NCI-H226 (cell line): ENCODE results near the gene ST7.
"Not testable (repeated sequence)": the region's sequence is repeated elsewhere in the genome, so short reads cannot be mapped to it uniquely, and the experiment has no call there.

Source experiments
- DNase-seq: peaks from one replicate; pipeline ENCODE4 v3.0.0-alpha.2; 2015

Gene ST7

DNA sequence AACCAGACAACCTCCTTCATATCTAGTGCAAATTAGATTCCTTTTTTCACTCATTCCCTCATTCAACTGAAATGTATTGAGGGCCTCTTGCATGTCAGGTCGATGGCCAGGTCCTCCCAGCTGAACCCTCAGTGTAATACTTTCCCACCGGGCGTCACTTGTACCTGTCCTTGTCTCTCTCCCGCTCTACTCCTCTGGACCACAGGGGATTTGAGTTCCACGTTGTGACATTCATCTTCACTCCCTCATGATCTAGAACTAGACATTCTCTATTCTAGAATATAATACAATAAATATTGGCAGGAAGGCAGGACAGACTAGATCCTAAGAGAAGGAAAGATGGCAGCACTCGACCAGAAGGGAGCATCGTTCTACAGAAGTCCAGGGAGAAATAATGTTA, 285.6 kb downstream of the ST7 start:
- DNase-seq, result no peak

DNA sequence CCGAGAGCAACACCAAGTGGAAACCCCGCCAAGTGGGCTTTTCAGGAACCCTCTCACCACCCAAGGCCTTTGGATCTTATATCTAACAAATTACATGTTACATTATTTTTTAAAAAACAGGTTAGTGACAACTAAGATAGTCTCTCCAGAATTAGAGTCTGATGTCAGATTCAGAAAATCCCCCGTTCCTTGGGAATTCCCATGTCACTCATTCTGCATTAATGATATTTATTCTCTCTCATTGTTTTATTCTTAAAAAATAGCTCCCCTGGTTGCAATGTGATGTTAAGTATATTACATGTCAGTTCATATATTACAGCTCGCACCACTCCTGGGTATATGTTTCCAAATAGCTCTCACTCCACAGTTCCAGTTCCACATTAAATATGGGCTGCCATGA, 287.8 kb downstream of the ST7 start:
- DNase-seq, result no peak

DNA sequence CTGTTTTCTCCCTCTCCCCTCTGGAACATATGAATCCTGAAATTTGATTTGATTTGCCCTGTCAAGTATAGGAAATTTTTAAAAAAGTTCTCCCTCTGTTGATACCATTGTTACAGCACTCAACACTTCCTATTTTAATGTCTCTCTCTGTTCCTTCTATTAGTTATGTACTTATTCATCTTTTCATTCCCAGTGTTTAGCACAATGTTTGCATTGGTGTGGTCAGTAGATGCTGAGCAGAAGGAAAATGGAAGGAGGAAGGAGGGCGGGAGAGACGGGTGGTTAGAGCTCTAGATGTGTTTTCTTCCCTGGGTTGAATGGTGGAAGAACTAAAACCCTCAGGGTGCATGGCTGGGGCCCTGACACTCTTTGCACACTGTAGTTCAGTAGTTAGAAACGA, 290.1 kb downstream of the ST7 start:
- no peak for DNase-seq

DNA sequence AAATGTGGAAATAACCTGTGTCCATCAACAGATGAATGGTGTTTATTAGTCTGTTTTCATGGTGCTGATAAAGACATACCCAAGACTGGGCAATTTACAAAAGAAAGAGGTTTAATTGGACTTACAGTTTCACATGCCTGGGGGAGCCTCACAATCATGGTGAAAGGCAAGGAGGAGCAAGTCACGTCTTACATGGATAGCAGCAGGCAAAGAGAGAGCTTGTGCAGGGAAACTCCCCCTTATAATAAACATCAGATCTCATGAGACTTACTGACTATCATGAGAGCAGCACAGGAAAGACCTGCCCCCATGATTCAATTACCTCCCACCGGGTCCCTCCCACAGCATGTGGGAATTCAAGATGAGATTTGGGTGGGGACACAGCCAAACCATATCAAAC, 292.4 kb downstream of the ST7 start:
- not testable (repeated sequence) for DNase-seq

DNA sequence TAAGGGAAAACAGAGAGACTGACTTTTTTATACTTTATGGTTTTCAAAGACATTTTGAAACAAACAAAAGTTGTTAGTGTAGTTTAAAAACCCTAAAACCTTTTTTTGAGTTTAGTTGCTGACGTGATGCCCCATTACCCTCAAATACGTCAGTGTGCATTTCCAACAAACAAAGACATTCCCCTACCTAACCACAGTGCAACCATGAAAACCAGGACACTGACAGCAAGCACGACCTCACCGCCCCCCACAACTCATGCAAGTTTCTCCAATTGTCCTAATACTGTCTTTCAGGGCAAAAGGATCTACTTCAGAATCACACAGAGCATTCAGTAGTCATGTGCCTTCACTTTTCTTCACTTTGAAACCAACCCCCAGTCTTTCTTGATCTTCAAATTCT, 294.5 kb downstream of the ST7 start:
- no peak for DNase-seq

DNA sequence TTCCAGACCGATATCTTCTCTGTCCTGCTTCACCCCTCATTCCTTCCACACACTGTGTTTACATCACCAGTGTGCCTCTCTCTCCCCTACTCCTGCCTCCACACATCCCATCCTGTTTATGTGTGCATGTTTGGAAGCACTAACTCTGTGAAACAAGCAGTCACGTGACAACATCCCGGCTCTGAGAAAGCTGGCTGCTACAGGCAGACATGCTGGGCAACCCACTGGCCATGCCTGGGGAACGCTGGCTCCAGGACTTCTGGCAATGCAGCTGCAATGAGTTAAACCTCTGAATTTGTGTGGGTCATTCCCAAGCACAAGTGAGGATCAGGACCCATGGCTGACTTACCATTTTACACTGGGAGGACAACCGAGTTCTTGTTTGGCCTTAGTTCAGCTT, 295.5 kb downstream of the ST7 start:
- no peak for DNase-seq

DNA sequence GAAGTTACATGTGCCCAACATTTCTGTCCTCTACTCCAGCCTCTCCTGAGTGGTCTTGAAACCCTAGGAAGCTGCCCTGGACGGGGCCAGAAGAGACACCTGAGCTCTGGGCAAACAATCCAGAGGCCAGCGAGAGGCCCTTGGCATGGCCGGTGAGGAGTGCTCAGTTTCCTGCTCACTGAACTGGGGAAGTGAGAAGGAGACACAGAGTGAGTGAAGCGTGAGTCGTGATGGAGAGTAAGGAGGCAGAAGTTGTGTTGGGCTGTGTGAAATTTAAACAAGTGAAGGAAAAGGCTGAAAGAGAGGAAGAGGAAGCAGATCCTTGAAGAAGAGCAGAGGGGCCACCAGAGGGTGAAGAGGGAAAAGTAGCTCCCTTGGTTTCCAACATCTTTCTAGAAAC, 296.4 kb downstream of the ST7 start:
- no peak for DNase-seq

DNA sequence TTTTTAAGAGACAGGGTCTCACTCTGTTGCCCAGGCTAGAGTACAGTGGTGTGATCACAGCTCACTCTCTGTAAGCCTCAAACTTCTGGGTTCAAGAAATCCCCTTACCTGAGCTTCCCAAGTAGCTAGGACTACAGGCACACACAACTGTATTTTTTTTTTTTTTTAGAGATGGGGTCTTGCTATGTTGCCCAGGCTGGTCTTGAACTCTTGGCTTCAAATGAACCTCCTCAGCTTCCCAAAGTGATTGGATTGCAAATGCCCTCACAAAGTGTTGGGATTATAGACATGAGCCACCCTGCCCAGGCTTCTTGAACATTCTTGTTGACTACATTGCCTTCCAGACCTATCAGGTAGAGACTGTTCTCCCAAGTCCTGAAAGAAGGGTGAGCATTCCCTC, 296.9 kb downstream of the ST7 start:
- no peak for DNase-seq

DNA sequence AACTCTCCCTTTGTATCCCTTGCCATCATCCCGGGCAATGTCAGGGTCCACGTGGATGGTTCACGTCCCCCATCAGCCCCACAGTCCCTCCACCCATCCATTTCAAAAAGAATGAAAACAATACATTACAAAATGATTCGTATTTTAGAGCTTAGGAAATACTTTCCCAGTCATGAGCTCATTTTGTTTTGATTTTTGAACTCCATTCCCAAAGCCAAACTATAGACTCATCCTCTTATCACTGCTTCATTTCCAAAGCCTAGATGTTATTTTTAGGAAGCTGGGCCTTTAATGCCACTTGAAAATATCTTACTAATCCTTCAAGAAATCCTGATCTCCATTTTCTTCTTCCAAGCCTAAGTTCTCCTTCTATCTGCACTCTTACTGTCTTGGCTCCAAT, 297.5 kb downstream of the ST7 start:
- no peak for DNase-seq

DNA sequence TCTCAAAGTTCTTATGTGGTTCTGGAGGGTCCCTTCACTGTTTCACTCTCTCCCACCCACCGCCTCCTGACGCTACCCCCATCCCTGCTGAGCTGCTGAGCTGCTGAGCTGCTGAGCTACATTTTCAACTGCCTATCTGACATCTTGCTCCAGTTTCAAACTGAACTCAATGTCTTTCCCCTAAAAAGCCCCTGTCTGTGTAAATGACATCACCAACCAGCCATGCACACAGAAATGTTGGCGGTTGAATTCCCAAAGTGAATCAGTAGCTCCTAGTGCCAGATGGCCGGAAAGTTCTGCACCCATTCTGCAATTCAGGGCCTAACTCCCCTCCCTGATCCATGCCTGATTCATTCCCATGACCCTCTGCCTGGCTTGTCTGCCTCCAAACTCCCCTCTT, 298.4 kb downstream of the ST7 start:
- DNase-seq, result no peak

DNA sequence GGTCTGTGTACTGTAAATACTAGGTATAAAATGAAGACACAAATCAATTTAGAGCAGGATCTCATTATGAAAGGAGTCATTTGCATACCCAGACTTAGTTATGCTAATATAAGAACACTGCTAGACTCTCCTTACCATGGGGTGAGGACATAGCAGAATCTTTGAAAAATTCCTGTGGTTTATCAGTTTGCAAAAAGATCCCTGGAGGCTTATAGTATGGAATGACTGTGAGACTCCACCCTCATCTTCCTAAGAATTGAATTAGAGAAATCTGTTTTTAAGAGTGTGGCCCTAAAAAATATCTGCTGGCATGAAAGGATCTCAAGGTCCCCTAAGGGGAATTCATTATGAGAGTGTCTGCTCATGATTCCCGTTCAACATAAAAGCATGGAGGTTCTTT, 306.3 kb downstream of the ST7 start:
- DNase-seq, result no peak

DNA sequence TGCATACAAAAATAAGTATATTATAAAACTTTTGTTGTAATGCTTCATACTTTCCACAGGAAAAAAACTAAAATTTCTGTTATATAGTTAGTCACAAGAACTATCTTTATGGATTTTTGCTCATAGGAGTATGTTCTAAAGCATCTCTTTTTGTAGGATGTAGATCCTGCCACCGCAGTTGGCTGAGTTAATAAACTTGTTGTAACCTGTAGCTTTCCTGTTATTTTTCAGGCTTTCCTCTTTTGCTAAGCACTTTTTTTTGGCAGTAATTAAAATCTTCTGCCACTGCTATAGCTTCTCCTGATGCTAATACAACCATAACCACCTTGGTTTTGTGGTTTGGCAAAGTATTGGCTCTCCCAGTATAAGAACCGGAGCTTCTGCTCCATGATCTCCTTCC, 309.2 kb downstream of the ST7 start:
- no peak for DNase-seq

DNA sequence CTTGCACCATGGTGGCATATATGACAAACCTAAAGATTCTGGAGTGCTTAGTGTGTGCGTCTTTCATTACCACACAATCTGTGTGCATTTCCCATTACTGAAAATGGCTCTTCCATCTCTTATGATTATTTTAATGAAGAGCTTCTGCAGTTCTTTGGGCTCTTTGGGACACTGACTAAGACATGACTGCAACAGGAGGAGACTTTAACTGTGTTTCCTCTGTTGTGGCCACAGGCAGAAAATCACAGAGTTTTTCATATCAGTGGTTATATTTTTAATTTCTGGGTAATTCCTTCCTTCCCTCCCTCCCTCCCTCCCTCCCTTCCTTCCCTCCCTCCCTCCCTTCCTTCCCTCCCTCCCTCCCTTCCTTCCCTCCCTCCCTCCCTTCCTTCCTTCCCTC, 311.4 kb downstream of the ST7 start:
- DNase-seq, result no peak

DNA sequence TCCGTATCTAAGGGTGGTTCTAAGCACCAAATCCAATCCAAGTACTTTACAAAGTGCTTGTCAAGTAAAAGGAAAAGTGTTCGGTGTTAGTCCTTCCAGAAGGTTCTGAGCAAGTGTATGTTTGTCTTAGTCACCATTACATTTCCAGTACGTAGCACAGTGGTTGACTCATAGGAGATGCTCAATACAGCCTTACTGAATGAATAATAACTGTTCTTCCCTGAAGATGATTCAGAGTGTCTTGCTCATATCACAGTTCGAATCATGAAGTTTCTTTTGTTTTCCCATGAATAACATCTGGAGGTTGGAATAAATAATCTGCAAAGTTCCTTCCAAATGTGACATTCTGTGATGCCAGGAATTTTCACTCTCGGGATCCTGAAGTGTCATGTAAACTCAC, 316.1 kb downstream of the ST7 start:
- DNase-seq, result peak; percentile 79

DNA sequence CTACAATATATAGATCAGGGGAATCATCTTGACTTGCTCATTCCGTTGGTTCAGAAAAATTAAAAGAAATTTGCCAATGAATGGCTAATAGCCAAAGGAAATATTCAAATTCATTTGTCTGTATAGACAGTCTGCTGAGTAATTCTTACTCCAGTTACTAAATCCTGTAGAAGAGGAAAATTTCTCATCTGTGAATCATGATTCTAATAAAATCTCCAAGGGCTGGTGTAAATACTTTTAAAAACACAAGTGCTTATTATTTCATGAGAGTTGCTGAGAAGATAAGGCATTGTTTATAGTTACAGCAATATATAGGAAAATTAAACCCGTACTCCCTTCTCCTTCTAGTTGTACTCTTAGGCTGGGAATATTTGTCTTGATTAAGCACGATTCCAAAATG, 316.6 kb downstream of the ST7 start:
- DNase-seq, result peak; percentile 74

DNA sequence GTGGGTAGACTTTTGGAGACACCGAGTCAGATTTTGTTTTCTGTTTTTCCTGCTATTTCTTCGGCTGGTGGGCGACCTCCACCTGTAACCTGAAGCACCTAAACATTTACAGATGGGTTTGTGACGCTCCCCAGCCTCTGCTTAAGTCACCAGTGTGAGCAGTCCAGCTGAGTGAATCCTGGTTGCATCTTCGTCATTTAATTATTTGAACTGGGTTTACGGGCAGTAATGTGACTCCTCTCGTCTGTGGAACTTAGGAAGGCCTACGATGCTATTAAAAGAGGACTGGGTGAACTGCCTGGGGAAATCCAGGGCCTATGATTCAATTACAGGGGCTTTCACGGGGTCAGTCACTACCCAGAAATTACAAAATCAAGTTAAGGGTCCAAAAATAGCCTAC, 317.1 kb downstream of the ST7 start:
- DNase-seq, result no peak

DNA sequence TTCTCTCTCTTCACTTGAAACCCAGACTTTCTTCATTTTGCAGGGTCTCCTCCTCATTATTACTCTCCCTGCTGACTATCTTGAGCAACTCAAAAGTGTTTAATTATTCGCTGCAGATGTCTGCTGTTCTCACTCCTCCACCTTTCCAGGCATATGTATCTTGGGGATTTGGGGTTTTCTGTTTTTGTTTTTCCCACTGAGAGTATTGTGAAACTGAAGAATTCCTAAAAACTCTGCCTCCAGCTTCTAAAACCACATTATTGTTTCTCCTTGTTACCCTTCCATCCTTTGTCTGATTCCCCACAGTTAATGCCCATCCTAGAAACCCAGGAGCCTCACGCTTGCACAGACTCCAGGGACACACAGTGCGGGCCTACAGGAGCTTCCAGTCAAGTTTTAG, 318.3 kb downstream of the ST7 start:
- DNase-seq, result no peak

DNA sequence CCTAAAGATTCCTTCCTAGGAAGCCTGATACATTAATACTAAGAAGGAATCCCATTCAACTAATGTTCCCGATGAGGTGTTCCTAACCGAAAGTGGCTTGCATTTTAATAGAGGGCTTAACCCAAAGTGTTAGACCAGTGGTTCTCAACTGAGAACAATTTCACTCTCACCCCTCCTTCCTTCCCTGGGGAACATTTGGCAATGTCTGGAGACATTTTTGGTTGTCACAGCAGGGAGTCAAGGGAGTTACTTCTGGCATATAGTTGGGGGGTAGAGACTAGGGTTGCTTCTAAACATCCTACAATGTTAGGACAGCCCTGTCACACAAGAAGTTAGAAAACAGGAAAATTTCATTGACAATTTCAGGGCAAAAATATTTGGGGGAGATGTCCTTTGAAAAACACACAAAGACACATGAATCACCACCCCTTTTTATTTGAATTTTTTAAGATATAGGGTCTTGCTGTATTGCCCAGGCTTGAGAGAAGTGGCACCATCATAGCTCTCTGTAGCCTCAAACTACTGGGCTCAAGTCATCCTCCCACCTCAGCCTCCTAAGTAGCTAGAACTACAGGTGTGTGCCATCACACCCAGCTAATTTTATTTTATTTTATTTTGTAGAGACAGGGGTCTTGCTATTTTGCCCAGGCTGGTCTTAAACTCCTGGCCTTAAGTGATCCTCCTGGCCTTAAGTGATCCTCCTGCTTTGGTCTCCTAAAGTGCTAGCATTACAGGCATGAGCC, 318.9 kb downstream of the ST7 start:
- no peak for DNase-seq

DNA sequence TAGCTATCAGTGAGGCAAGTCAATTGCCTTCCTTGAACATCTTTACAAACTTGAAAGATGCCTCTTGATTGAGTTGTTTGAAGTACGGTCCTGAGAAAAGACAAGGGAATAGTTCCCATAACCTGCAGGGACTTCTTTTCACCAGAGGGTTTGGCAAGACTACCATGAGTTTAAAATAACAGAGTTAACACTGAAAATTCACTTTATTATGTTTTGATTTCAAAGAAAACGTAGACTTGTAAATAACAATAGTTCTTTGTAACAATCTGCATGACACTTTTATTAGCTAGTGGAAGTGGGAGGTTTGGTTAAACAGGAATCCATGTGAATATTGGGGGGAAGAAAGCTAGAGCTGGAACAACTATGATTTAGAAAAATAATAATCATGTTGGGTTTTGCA, 320.0 kb downstream of the ST7 start:
- DNase-seq, result no peak

DNA sequence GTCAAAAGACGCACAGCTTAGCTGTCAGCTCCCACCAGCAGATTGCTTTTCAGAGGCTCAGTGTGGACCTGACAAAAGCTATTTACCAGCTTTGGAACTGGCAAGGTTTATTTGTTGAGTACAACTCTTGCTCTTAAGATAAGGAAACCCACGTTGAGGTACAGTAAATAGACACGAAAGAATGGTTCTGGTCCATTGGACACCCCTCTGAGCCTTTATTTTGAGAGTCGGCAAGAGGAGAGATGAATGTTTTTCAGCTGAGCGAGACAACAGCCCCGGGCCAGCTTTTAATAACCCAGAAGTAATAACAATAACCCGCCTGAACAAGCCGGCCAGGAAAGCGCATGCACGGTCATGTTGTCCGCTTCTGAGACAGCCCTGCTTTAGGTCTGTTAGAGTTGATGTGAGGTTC, 320.5 kb downstream of the ST7 start:
- no peak for DNase-seq

DNA sequence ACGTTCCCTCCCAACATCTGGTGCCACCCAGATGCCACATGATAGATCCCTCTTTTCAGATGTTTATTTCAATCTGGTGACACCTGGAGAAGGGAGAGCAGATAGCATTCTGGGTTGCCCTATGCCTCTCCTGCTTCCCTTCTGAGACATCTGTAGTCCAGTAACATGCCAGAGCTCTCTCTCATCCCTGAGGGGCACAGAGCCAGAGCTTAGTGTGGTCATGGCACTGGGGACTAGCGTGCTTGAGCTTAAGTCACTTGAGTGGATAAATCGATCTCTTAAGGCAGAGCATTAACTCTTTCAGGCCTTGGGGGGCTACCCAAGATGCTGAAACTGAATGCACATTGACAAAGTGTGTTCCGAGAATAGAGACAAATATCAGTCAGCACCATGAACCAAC, 321.6 kb downstream of the ST7 start:
- no peak for DNase-seq

DNA sequence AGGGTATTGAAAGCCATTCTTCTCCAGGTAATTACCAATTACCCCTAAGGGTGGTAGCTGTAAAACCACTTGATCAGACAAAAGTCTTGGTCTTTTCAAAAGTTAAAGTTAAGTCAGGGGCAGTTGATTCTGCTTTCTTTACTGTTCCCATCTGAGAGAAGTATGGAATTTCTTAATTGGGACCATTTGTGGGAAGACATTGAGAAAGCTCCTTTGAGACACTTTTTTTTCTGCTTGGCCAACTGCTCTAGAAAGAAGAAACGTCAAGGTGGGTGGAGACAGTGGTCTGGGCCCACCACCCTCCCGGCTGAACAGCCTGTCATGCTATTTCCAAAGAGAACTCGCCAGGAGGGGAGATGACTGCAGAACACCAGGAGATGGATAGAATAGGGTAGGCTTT, 324.3 kb downstream of the ST7 start:
- DNase-seq, result no peak

DNA sequence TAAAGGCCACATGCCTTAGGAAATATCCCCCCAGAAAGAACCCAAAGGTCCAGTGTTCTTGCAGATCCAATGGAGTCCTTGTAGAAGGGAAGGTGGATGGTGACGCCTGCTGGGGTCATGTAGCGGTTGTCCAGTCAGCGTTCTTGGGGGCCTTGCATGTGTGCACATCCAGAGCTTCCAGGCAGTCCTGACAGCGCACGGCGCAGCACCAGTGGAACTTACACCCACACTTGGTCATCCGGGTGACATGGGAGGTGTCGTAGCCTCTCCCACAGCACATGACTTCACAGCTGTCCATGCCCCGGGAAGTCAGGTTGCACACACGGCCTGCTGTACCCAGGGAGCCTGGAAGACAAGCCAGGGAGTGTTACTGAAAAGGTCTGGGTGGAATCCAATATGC, 324.7 kb downstream of the ST7 start:
- no peak for DNase-seq

DNA sequence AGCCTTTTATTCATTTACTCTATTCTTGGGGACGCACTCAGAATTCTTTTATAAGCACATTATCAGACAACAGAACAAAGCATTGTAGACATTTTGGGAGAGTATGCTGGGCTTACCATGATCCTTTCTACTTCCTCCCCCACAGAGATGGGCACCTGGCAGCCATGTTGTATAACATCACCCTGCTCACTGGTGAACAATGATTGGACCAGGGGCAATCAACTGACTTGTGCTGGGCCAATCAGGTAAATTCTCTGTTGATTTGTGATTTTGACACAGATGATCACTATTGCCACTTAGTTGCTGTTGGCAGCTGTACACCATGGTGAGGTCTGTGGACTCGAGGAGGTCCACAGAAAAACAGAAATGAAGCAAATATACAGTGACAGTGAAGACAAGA, 325.9 kb downstream of the ST7 start:
- DNase-seq, result no peak
